Mesendoderm (in vitro differentiated cells): ENCODE measurements around the gene BDKRB1. TPM values are rescaled to one million over a fixed set of nuclear protein-coding genes. Genes with fewer than 3 reads are reported as not detected.

ENCODE experiments used
- small RNA-seq: library from polyadenylated mRNA; stranded (forward); fragments of <200 nt; extraction: miRNeasy Mini kit (QIAGEN cat#:217004); gene quantifications from one replicate; pipeline ENCODE3, GENCODE V24; 2013; ENCODE audit not compliant: insufficient read depth

The BDKRB1 gene

Small RNA genes lying within 50 kb of the gene (small RNA-seq; reads per million reads assigned to genes)
- not detected for gene CKS1BP1
